Urinary bladder (tissue), 4 donors: ENCODE results near the gene CTTNBP2. TPM values are rescaled to one million over a fixed set of nuclear protein-coding genes. Genes with fewer than 3 reads are reported as not detected.

Source experiments
- DNase-seq: peaks from one replicate; pipeline ENCODE4 v3.0.0-alpha.2; 2015; ENCODE audit errors: extremely low spot score
- H3K27ac ChIP-seq: one replicate; pipeline ENCODE4 v1.5.1; 2013; ENCODE audit warnings: low read depth, mild to moderate bottlenecking, moderate library complexity
- H3K36me3 ChIP-seq: one replicate; pipeline ENCODE4 v1.6.1; 2013; ENCODE audit warnings: mild to moderate bottlenecking, moderate library complexity; ENCODE audit not compliant: insufficient read depth
- H3K4me1 ChIP-seq: one replicate; pipeline ENCODE4 v1.6.1; 2013; ENCODE audit warnings: mild to moderate bottlenecking, moderate library complexity; ENCODE audit not compliant: insufficient read depth
- H3K4me3 ChIP-seq: one replicate; pipeline ENCODE4 v1.5.1; 2013; ENCODE audit warnings: low read depth, low read length
- WGBS: extraction: QIAGEN DNeasy Blood & Tissue Kit; methylation state at CpG from one replicate; pipeline ENCODE4 v1.1.7; 2013; 5-methylcytosine and 5-hydroxymethylcytosine counted together
- polyA plus RNA-seq: library from polyadenylated mRNA; stranded (reverse); fragments of 200-250 nt; gene quantifications from one replicate; pipeline ENCODE4 v1.2.3, GENCODE V29; 2013
- total RNA-seq: library from RNA; depleted of rRNA; stranded (reverse); fragments of >200 nt; gene quantifications from one replicate; pipeline ENCODE4 v1.2.3, GENCODE V29; 2014
- donor health status: healthy with polysubstance abuse.
- donor health status: healthy.

Gene CTTNBP2
- total and polyA plus RNA-seq, 2 donors = 6.3 to 13.1 TPM

DNA sequence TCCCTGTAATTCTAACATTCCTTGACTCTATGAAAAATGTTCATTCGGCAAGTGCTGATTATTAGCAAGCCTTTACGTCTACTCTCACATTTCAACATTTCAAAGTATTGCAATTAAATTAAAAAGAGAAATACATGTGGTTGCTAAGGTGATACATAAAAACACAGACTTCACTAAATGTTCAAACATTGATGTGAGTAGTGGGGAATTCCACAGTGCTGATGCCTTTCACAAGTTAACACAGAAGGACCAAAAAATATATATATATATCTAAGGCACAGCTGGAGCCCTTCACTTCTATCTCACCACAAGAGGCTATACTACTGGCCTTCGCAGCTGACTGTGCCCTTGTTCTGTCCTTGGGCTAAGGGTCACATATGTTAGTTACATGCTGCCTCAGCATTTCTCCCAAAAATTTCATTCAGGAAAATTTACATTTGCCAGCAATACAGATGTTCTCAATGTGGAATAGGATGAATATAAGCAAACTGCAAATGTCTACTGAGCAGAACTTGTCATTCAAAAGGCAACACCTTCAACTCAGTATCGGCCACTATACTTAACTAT is 13.9 kb downstream of the CTTNBP2 start:
- Histone ChIP-seq H3K36me3 (no peaks in the 10 kb centered on the region), H3K4me3 (no peak overlapping the region), H3K4me1 (no peaks in the 10 kb centered on the region), H3K27ac (no peak overlapping the region)
- 84% methylated on average over 4 of the region's 4 CpGs for WGBS
- DNase-seq = no peak

DNA sequence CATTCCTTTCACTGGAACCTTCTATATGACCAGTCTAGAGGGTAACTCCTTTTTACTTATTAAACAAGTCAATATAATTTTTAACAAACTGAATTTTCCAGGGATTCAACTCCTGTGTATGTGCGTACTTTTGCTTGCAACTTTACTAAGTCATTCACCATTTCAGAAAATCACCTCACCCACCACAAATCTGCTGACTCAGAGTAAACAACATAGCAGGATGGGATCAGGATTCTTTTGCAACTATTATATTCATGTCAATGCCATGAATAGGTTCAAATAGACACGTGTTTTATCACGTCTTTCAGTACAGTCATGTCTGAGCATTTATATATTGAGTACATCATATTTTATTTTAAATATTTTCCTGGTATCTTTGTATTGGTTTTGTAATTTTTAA is 14.5 kb downstream of the CTTNBP2 start:
- Histone ChIP-seq H3K4me3 (no peak overlapping the region), H3K27ac (no peak overlapping the region), H3K4me1 (no peaks in the 10 kb centered on the region), H3K36me3 (no peaks in the 10 kb centered on the region)
- WGBS = 82% methylated on average over 3 of the region's 3 CpGs
- DNase-seq = no peak

DNA sequence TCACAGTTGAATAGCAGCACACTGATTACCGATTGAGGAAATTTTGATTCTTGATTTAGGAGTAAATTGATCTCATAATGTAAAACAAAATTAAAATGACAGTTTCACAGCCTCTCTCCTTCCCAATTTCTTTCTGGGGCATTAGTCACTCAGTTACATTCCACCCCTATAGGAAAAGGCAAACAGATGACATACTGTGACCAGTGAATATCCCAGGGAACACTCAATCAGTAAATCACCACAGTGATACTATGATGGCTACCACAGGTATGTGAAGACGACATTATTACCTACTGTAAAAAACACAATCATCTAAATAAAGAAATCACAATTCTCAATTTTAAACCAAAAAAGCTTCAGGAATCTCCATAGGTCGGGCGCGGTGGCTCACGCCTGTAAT is 15.5 kb downstream of the CTTNBP2 start:
- no peaks in the 10 kb centered on the region for H3K4me1 ChIP-seq
- 96% methylated on average over 6 of the region's 6 CpGs for WGBS
- no peaks in the 10 kb centered on the region for H3K36me3 ChIP-seq
- H3K27ac ChIP-seq = no peak overlapping the region
- no peak overlapping the region for H3K4me3 ChIP-seq
- DNase-seq = no peak

DNA sequence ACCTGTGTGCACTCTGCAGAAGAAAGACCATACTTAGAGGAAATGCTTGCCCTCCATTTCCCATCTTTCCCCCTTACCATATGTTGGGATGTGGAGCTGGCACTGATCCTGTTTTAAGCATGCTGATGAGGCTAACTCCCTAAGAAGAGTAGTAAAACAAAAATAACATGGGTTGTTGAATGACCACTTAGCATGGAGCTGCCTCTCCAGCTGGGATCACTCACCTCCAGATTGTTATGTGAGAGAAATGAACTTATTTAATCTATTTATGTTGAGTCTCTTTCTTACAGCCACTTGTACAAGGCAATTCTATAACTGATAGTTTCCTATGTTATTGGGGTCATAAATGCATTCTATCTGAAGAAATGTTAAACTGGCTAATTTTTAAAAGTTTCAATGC is 17.0 kb downstream of the CTTNBP2 start:
- no peaks in the 10 kb centered on the region for H3K36me3 ChIP-seq
- no peak overlapping the region for H3K4me3 ChIP-seq
- H3K4me1 ChIP-seq = no peaks in the 10 kb centered on the region
- DNase-seq = no peak
- H3K27ac ChIP-seq = no peak overlapping the region

DNA sequence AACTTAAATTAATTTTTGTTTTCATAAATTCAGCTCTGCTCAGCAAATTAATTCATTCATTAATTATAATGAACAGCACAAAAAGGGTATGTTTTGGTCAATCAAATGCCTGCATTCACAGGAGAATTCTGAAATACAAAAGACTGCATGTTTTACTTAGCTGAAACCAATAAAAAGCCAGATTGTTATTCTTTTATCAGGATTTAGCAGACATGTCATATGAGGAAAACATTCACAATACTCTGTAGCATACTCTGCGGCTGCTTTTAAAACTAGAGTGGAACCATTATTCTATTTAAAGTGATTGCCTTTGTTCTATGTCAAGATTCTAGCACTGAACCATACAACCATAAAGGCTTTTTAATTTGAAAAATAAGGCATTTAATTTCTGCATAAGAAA is 19.1 kb downstream of the CTTNBP2 start:
- H3K36me3 ChIP-seq = no peaks in the 10 kb centered on the region
- H3K4me1 ChIP-seq = no peaks in the 10 kb centered on the region
- no peak overlapping the region for H3K27ac ChIP-seq
- WGBS = 82% methylated on average over 1 of the region's 1 CpG
- H3K4me3 ChIP-seq = no peak overlapping the region
- no peak for DNase-seq

DNA sequence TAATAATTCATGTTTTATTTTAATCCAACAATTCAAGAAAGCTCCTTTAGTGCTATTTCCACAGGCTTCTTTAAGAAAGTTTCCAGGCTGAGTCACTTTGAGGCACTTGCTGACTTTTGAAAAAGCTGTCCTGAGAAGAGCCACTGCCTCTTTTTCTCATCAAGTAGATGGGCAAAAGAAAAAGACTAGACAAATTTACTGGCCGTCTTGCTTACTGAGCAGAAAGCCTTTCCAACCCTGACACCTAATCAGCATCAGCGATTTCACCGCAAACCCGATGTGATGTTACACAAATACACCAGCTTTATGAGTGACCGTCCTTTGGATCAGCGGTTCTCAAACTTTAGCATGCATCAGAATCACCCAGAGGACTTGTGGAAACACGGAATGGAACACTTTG is 24.3 kb downstream of the CTTNBP2 start:
- H3K4me3 ChIP-seq = no peak overlapping the region
- H3K27ac ChIP-seq = no peak overlapping the region
- no peak for DNase-seq
- no peaks in the 10 kb centered on the region for H3K36me3 ChIP-seq
- no peaks in the 10 kb centered on the region for H3K4me1 ChIP-seq
- WGBS = 89% methylated on average over 7 of the region's 7 CpGs

DNA sequence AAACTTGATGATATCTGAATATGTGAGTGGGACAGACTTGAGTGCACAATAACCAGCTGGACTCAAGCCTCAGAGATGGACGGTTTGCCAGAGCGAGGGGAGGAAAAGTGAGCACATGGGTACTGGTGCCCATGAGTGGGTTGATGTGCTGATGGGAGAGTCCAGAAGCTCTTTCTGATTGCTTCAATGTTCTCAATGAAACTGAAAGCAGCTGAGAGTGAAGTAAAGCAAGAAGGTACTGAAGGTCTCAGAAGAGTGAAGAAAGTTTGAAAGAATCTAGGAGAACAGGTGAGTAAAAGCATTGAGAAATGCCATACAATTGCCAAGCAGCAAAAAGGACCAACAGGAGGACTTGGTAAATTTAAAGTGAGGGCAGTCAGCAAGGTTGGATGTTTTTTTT is 28.6 kb downstream of the CTTNBP2 start:
- H3K4me3 ChIP-seq = no peak overlapping the region
- no peaks in the 10 kb centered on the region for H3K36me3 ChIP-seq
- WGBS = 96% methylated on average over 2 of the region's 2 CpGs
- H3K27ac ChIP-seq = no peak overlapping the region
- no peak for DNase-seq
- no peaks in the 10 kb centered on the region for H3K4me1 ChIP-seq

DNA sequence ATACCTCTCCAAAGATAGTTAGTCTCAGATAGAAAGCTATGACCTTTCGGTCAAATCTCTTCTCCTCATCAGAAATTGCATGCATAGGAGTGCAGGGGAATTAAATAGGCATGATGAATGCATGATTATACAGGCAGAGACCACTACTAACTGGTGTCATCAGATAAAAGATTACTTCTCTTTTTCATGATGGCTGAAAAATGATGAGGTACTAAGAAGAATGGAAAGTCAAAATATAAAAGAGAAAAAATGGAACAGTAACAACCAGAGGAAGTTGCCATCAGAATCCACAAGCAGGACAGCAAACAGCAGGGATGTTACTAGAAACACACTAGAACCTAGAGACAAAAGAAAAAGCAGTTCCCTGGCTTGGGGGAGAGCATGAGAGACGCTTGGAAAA is 31.6 kb downstream of the CTTNBP2 start:
- no peak for DNase-seq
- Histone ChIP-seq H3K4me1 (no peaks in the 10 kb centered on the region), H3K4me3 (no peak overlapping the region), H3K36me3 (no peaks in the 10 kb centered on the region), H3K27ac (no peak overlapping the region)
- WGBS = 93% methylated on average over 2 of the region's 2 CpGs

DNA sequence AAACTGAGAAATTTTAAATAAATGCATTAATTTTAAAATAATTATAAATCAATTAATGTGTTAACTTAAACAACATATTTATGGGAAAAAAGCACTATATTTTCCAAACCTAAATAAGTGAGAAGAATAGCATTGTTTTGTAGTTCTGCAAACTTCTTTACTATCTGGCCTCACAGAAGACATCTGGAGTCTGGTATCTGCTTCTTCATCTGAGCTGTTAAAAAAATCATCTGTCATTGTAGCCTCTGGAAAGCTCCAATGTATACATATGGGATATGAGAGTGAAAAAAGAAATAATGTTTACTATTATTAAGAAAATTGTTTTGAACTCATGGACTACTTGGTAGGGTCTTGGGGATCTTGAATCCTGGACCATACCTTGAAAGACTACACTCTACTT is 32.2 kb downstream of the CTTNBP2 start:
- no peaks in the 10 kb centered on the region for H3K4me1 ChIP-seq
- H3K4me3 ChIP-seq = no peak overlapping the region
- no peak overlapping the region for H3K27ac ChIP-seq
- no peak for DNase-seq
- H3K36me3 ChIP-seq = no peaks in the 10 kb centered on the region

DNA sequence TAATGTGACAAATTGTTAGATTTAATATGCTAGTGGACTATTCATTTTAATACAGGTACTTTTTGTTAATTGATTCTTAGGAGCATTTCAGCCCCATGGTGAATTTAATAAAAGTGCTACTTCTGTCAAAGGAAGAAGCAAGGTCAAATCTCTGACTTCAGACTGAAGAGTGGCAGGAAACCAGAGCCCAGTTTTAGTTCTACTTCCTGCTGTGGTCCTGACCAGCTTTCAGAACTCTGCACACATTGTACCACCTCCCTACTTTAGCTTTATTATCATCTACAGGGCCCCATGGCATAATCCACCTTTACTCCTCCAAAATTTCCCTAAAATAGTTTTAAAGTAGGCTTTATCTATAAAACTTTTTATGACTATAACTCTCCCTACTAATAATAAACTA is 33.7 kb downstream of the CTTNBP2 start:
- no peak for DNase-seq
- Histone ChIP-seq H3K36me3 (no peaks in the 10 kb centered on the region), H3K4me1 (no peaks in the 10 kb centered on the region), H3K4me3 (no peak overlapping the region), H3K27ac (no peak overlapping the region)

DNA sequence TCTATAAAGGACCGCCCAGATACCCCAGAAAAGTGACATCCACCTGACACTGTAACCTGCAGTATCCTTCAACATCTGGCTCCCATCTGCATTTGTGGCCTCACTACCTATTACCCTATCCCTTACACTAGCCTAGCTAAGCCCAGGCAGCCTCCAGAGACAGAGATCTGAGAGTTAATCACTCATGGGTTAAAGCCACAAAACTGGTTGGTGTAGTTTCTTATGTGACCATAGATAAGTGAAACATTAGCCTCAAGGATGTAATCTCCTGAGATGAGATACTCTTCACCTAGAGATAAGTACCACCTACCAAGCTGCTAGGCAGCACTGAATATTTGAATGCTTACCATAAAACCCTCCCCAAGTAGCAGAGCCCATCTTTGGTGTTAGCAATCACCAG is 35.4 kb downstream of the CTTNBP2 start:
- WGBS = 95% methylated on average over 1 of the region's 1 CpG
- DNase-seq = no peak
- H3K27ac ChIP-seq = no peak overlapping the region
- H3K4me1 ChIP-seq = no peaks in the 10 kb centered on the region
- H3K4me3 ChIP-seq = no peak overlapping the region
- H3K36me3 ChIP-seq = no peaks in the 10 kb centered on the region

DNA sequence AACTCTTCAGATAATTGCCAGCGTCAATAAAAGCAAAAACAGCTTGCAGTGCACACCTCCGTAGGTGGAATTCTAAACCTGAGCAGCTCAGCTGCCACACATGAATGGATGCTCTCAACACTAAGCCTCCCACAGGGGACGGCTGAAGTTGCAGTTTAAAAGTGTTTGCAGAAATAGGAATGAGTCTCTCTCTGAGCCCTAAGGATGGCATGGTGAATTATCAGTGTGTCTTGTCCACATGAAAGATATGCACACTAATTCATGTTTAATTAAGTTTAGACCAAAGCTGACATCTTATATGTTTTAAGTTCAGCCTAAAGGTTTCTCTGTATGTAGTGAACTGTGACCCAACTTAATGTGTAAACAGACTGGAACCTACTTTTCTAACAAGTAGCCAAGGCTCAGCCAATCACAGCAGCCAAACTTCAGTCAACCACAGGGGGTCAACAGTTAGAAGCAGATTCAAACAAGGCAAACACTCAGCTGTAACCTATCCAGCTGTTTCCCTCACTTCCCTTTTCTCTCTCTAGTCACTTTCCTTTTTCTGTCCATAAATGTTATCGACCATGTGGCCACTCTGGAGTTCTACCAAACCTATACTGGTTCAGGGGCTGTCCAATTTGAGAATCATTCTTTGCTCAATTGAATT is 38.1 kb downstream of the CTTNBP2 start:
- 62% methylated on average over 4 of the region's 4 CpGs for WGBS
- no peak for DNase-seq
- Histone ChIP-seq H3K4me3 (no peak overlapping the region), H3K36me3 (no peaks in the 10 kb centered on the region), H3K4me1 (peaks cover 4% of the 10 kb centered on the region), H3K27ac (no peak overlapping the region)

DNA sequence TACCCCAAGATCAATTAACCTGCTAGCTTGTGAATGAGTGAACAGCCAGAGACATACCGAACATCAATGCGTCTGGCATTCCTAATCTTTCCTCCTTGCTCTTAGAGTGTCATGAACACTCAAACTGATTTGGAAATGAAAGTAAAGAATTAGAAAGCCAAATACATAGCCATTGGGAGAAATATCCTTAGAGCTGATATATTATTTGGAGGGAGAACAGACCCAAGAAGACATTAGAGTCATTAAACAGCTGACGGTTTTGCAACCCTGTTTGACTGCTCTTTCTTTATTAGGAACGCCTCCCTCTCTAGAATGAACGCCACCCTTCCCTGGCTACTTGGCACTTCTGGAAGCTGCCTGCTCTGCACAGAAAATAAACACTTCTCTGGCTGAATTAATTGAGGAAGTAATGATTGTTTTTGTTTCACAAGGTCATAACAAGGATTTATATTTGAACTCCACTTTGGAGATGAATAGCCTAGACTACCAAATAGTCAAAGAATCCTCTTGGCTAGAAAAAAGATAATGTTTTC is 42.8 kb downstream of the CTTNBP2 start:
- no peak for DNase-seq
- no peaks in the 10 kb centered on the region for H3K36me3 ChIP-seq
- WGBS = 55% methylated on average over 5 of the region's 5 CpGs
- H3K27ac ChIP-seq = no peak overlapping the region
- no peak overlapping the region for H3K4me3 ChIP-seq
- peaks cover 6% of the 10 kb centered on the region for H3K4me1 ChIP-seq

DNA sequence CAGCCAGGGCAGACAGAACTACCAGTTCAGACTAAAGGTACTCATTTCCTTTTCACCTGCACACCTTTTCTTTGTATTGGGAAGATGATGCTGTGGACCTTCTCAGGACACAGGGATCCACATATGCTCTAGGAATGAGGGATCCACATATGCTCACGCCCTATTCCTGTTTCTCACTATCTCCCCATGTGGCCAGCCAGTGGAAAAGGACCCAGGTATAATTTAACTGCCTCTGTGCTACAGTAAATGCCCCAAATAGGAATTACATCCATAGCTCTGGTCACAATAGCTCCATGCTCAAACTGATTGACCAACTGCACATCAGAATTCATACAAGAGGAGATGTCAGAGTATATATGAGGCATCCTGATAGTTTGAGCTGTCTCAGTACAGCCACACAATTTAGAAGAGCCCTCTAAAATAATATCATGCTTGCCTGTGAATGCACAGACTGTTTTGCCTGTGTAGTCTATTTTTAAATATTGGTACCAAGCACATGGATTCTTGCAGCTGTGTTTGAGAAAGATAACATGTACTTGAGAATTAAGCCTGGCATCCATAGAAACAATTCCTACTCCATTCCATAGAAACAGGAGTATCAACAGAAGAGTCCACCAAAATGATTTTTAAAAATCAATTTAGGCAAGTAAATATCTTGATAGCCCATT is 43.7 kb downstream of the CTTNBP2 start:
- no peak overlapping the region for H3K4me3 ChIP-seq
- 86% methylated on average over 1 of the region's 1 CpG for WGBS
- peaks cover 6% of the 10 kb centered on the region for H3K4me1 ChIP-seq
- H3K27ac ChIP-seq = no peak overlapping the region
- no peaks in the 10 kb centered on the region for H3K36me3 ChIP-seq
- DNase-seq = no peak
